Measurements from ENCODE around the gene DPP6. TPM values are rescaled to one million over a fixed set of nuclear protein-coding genes. Genes with fewer than 3 reads are reported as not detected.
A peak's percentile ranks its signal among the peaks of the same experiment; 100 is the strongest.
"Not testable (repeated sequence)": the region's sequence is repeated elsewhere in the genome, so short reads cannot be mapped to it uniquely, and the experiment has no call there.

The DPP6 gene
- total and polyA plus RNA-seq, 11 donors, result 0.05 to 2.9 (median 0.11) TPM; not detected in 3

DNA sequence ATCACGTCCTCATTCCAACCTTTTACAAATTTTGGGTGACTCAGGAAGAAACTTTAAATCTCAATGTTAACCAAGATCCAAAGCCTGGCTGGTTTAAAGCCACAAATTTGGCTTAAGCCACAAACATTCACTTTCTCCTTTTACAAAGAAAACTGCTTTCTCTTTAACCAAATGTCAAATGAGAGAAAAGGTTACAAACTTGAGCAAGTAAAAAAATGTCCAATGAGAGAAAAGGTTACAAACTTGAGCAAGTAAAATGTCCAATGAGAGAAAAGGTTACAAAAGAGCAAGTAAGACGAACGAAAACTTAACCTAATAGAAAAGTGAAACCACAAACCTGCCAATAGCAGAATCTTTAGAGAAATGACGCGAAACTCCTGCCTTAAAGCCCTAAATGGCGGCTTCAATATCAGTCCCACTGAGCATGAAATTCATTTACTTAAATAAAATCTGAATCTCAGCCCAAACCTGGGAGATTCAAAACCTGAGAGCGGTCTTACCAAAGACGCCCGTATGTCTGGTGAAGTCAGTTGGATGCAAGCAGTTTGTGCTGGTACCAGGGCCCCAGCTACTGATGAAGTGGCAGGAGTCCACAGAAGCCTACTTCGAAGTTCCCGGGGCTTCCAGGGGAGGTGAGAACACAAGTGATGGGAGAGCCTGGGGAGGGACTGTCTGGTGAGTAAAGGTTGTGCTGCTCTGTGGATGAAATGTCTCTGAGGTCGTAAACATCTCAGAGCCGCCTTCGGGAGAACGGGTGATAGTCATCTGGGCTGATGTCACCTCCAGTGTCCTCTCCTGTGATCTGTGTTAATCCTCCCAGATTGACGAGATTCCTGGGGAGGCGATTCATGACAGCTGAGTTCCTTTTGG is 876.2 kb downstream of the DPP6 start:
- no peak for DNase-seq
- Histone ChIP-seq H3K36me3 (peaks cover 0 to 4% (median 0%) of the 10 kb centered on the region in 9 donors), H3K9me3 (peaks cover 0 to 3% (median 0%) of the 10 kb centered on the region in 12 donors), H3K27ac (peak overlapping the region; percentile 8 to 90 (median 77)), H3K27me3 (no peaks in the 10 kb centered on the region), H3K4me1 (peaks cover 0 to 19% (median 6%) of the 10 kb centered on the region in 12 donors), H3K4me3 (peak overlapping the region; percentile 18 to 76 (median 64))
- WGBS, 4 donors, result 17 to 24% (median 18%) methylated on average over 17 of the region's 17 CpGs
- intact Hi-C loops (cut with DNase I), result loop anchor here (1.0 to 10.0 kb wide), 14 partner anchors 74 to 839 kb away; partner anchors contain the start of genes PAXIP1 (in 7 of the 10) and INSIG1 (in 1 of the 10)
- peak in 1 of 2 donors; percentile 17 for TF ChIP-seq POLR2A (IDR thresholded peaks at IDR 0.05)
- TF ChIP-seq, protein P1, sequence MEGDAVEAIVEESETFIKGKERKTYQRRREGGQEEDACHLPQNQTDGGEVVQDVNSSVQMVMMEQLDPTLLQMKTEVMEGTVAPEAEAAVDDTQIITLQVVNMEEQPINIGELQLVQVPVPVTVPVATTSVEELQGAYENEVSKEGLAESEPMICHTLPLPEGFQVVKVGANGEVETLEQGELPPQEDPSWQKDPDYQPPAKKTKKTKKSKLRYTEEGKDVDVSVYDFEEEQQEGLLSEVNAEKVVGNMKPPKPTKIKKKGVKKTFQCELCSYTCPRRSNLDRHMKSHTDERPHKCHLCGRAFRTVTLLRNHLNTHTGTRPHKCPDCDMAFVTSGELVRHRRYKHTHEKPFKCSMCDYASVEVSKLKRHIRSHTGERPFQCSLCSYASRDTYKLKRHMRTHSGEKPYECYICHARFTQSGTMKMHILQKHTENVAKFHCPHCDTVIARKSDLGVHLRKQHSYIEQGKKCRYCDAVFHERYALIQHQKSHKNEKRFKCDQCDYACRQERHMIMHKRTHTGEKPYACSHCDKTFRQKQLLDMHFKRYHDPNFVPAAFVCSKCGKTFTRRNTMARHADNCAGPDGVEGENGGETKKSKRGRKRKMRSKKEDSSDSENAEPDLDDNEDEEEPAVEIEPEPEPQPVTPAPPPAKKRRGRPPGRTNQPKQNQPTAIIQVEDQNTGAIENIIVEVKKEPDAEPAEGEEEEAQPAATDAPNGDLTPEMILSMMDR (IDR thresholded peaks at IDR 0.05), result no peak
- ATAC-seq, result peak; percentile 54 to 90 (median 84)

GRCh38 chr7:154929006-154929726 is 877.0 kb downstream of the DPP6 start:
- peaks cover 0 to 11% (median 0%) of the 10 kb centered on the region in 12 donors for H3K9me3 ChIP-seq
- no peak for DNase-seq
- intact Hi-C loops (cut with DNase I), result loop anchor here (2.0 to 10.0 kb wide), 13 partner anchors 73 to 838 kb away; partner anchors contain the start of genes PAXIP1 (in 7 of the 10) and INSIG1 (in 1 of the 10)
- peaks cover 0 to 19% (median 6%) of the 10 kb centered on the region in 12 donors for H3K4me1 ChIP-seq
- WGBS, 4 donors, result 65 to 70% (median 68%) methylated on average over 8 to 9 of the region's 9 CpGs
- ATAC-seq, result peak in 3 of 4 donors; percentile 2 to 26 (median 21)
- no peak for TF ChIP-seq POLR2A (IDR thresholded peaks at IDR 0.05)
- TF ChIP-seq, protein P1 (IDR thresholded peaks at IDR 0.05), result no peak
- H3K4me3 ChIP-seq, result peak overlapping the region; percentile 18 to 76 (median 64)
- no peaks in the 10 kb centered on the region for H3K27me3 ChIP-seq
- peaks cover 0 to 4% (median 0%) of the 10 kb centered on the region in 9 donors for H3K36me3 ChIP-seq
- peak overlapping the region in 11 of 12 donors; percentile 63 to 90 (median 79) for H3K27ac ChIP-seq

DNA sequence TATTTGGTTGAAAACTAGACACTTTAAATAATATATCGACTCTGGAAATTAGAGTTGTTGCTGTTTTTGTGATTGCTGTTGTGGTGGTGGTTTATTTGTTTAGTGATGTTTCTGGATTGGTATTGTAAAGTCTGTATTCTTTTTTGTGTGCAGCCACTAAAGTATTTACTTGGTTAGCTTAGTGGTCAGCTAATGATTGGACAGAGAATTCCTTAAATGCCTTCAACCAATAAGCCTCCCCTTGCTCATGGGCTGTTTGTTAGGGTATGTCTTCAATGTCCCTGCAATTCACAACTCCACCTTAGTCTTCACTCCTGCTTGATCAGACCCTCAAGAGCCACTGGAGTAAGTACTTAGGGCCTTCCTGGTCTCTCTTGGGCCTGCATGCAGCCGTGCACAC is 879.7 kb downstream of the DPP6 start:
- intact Hi-C loops (cut with DNase I), result loop anchor here in 1 of 10 donors (10.0 kb wide), 1 partner anchor 73 kb away; the partner anchor contains the start of gene PAXIP1
- H3K4me1 ChIP-seq, result peaks cover 0 to 19% (median 6%) of the 10 kb centered on the region in 12 donors
- no peak for TF ChIP-seq POLR2A (IDR thresholded peaks at IDR 0.05)
- TF ChIP-seq, protein P1 (IDR thresholded peaks at IDR 0.05), result no peak
- H3K9me3 ChIP-seq, result peaks cover 0 to 16% (median 0%) of the 10 kb centered on the region in 12 donors
- H3K4me3 ChIP-seq, result no peak overlapping the region
- WGBS, 4 donors, result 91 to 94% (median 92%) methylated on average over 2 of the region's 2 CpGs
- H3K36me3 ChIP-seq, result peaks cover 0 to 4% (median 0%) of the 10 kb centered on the region in 9 donors
- no peak overlapping the region for H3K27ac ChIP-seq
- no peaks in the 10 kb centered on the region for H3K27me3 ChIP-seq
- ATAC-seq (no peak), DNase-seq (no peak)

DNA sequence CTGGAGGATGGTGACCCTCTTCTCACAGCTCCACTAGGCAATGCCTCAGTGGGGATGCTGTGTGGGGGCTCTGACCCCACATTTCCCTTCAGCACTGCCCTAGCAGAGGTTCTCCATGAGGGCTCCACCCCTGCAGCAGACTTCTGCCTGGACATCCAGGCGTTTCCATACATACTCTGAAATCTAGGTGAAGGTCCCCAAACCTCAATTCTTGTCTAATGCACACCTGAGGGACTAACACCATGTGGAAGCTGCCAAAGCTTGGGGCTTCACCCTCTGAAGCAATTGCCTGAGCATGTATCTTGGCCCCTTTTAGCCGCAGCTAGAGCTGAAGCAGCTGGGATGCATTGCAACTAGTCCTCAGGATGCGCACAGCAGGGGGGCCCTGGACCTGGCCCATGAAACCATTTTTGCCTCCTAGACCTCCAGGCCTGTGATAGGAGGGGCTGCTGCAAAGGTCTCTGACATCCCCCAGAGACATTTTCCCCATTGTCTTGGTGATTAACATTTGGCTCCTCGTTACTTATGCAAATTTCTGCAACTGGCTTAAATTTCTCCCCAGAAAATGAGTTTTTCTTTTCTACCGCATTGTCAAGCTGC is 882.3 kb downstream of the DPP6 start:
- DNase-seq, H3K4me3 ChIP-seq, H3K27me3 ChIP-seq, ATAC-seq, H3K27ac ChIP-seq, H3K36me3 ChIP-seq: not testable (repeated sequence)
- WGBS, 4 donors, result 87 to 91% (median 91%) methylated on average over 4 to 5 of the region's 5 CpGs
- Histone ChIP-seq H3K4me1 (peaks cover 0 to 11% (median 1%) of the 10 kb centered on the region in 12 donors), H3K9me3 (peaks cover 0 to 16% (median 0%) of the 10 kb centered on the region in 12 donors)
- intact Hi-C loops (cut with DNase I), result loop anchor here in 1 of 10 donors (10.0 kb wide), 1 partner anchor 70 kb away; the partner anchor contains the start of gene PAXIP1

Data from heart left ventricle (tissue), 16 donors.